Measurements from ENCODE around the gene MERTK. TPM values are rescaled to one million over a fixed set of nuclear protein-coding genes. Genes with fewer than 3 reads are reported as not detected.

MERTK gene
- total RNA-seq, 4 donors from 2014 or later: 10.6 to 36.6 (median 24.6) TPM

DNA sequence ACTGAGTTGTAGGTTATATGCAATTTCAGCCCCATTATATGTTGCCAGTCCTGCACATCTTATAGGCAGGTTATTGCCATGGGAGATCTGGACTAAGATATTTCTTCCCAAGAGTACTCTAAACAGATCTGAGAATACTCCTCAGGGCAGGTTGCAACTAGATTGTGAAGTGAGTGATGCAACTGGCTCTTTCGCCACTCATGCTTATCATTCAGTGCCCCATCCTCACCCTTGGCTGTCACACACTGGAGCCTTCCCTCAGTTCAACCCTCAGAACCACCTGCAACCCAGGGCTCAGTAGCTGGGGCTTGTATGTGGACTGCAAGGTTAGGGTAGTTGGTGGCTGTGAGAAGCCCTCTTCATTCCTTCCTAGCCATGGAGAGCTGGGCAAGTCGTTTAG, 14.1 kb downstream of the MERTK start:
- no peak overlapping the region for H3K27ac ChIP-seq
- no peaks in the 10 kb centered on the region for H3K36me3 ChIP-seq
- no peak for DNase-seq
- TF ChIP-seq POLR2A (IDR thresholded peaks at IDR 0.05): no peak
- TF ChIP-seq, protein P1, sequence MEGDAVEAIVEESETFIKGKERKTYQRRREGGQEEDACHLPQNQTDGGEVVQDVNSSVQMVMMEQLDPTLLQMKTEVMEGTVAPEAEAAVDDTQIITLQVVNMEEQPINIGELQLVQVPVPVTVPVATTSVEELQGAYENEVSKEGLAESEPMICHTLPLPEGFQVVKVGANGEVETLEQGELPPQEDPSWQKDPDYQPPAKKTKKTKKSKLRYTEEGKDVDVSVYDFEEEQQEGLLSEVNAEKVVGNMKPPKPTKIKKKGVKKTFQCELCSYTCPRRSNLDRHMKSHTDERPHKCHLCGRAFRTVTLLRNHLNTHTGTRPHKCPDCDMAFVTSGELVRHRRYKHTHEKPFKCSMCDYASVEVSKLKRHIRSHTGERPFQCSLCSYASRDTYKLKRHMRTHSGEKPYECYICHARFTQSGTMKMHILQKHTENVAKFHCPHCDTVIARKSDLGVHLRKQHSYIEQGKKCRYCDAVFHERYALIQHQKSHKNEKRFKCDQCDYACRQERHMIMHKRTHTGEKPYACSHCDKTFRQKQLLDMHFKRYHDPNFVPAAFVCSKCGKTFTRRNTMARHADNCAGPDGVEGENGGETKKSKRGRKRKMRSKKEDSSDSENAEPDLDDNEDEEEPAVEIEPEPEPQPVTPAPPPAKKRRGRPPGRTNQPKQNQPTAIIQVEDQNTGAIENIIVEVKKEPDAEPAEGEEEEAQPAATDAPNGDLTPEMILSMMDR (IDR thresholded peaks at IDR 0.05): no peak
- no peaks in the 10 kb centered on the region for H3K27me3 ChIP-seq
- no peak overlapping the region for H3K4me3 ChIP-seq
- H3K9me3 ChIP-seq: no peaks in the 10 kb centered on the region
- H3K4me1 ChIP-seq: no peaks in the 10 kb centered on the region
- intact Hi-C loops (cut with DNase I; ENCODE audit: low total_unique reads): no loop called here

DNA sequence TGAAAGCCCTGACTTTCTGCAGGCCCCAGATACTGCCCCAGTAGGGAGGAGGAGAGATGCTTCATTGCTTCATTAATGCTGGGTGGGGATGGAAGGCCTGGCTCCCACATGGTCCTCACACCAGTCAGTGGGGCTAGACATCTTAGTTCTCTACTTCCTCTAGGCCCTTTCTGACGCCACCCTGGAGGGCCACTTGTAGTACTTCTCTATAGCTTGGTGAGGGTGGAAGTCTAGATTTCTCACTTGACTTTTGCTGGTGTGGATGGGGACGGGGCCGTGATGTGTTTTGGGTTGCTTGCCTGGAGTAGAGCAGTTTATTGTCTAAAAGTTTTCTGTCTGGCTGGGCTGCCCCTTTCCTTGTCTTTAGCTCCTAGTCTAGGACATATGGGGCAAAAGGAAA, 18.7 kb downstream of the MERTK start:
- intact Hi-C loops (cut with DNase I; ENCODE audit: low total_unique reads): no loop called here
- Histone ChIP-seq H3K9me3 (no peaks in the 10 kb centered on the region), H3K4me3 (no peak overlapping the region), H3K27me3 (no peaks in the 10 kb centered on the region), H3K36me3 (no peaks in the 10 kb centered on the region), H3K4me1 (no peaks in the 10 kb centered on the region), H3K27ac (no peak overlapping the region)
- TF ChIP-seq, protein P1 (IDR thresholded peaks at IDR 0.05): no peak
- no peak for TF ChIP-seq POLR2A (IDR thresholded peaks at IDR 0.05)
- no peak for DNase-seq

DNA sequence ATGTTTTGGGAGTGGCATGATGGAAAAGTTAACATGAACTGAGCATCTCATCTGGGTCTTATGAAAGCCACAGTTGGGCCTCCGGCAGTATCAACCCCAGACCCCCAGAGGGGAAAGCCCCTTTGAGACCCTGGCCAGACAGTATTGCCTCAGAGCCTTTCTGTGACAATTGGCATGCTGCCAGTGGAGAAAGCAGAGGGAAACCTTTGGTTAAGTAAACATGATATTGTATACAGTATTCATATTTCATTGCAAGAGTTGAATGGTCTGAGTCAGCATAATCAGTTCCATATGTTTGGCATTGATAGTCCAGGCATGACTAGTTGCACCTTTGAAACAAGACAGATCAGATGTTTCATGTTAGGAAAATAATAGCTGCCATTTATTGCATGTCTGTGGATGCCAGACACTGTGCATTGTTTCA, 20.0 kb downstream of the MERTK start:
- TF ChIP-seq, protein P1 (IDR thresholded peaks at IDR 0.05): no peak
- no peak for TF ChIP-seq POLR2A (IDR thresholded peaks at IDR 0.05)
- H3K36me3 ChIP-seq: no peaks in the 10 kb centered on the region
- intact Hi-C loops (cut with DNase I; ENCODE audit: low total_unique reads): no loop called here
- no peaks in the 10 kb centered on the region for H3K9me3 ChIP-seq
- no peak overlapping the region for H3K4me3 ChIP-seq
- no peak overlapping the region for H3K27ac ChIP-seq
- H3K27me3 ChIP-seq: no peaks in the 10 kb centered on the region
- no peak for DNase-seq
- H3K4me1 ChIP-seq: no peaks in the 10 kb centered on the region

DNA sequence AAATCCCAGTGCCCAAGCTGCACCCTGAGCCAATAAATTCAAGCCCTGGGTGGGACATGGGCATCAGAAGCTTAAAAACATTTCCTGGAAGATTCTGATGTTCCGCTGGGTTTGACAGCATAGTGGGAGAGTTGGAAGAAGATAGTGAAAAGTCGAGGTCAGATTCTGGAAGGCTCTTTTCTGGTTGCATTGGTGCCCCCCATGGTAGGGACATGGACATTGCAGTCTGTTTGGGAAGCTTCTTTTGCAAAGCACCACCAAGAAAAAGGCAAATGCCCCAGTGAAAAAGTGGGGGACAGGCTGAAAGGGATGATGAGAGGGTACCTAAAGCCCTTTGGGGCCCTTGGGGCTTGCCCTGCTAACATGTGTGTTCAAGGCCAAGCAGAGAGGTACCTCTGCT, 21.0 kb downstream of the MERTK start:
- no peaks in the 10 kb centered on the region for H3K4me1 ChIP-seq
- no peaks in the 10 kb centered on the region for H3K36me3 ChIP-seq
- TF ChIP-seq, protein P1 (IDR thresholded peaks at IDR 0.05): no peak
- no peak for TF ChIP-seq POLR2A (IDR thresholded peaks at IDR 0.05)

DNA sequence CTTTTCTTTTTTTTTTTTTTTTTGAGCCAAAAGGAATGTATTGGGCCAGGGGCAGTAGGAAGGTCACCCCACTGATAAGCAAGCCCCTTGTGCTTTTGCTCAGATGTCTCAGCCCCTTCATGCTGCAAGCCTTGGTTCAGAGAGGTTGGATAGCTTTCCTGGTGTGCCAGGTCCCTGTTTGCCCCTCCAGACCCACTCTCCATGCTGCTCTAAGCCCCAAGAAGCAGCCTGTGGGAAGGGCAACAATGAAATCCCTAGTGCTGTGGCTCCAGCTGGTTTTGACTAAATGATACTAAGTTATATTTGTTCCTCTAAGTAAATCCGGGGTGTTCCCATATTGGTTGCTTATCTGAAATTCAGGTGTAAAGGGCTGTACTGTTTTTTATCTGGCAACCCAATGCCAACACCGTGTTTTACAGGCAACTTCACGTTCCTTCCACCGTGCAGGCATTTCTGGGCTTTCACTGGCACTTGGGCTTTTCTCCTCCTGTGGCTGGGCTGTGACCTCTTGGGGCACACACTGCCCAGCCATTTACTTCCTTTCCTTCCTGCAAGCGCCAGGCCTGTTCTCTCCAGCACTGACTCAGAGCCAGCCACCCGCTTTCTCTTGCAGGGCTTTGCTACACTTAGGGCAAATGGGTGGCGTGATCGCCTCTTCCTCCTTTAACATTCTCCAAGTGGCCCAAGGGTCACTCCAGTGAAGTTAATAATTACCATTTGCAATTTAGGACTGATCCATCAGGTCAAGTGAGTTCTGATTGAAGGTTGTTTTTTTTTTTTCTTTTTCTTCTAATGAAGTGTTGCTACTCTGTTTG, 21.6 kb downstream of the MERTK start:
- Histone ChIP-seq H3K4me3 (no peak overlapping the region), H3K27ac (no peak overlapping the region), H3K9me3 (no peaks in the 10 kb centered on the region), H3K27me3 (no peaks in the 10 kb centered on the region), H3K4me1 (no peaks in the 10 kb centered on the region), H3K36me3 (no peaks in the 10 kb centered on the region)
- TF ChIP-seq, protein P1 (IDR thresholded peaks at IDR 0.05): no peak
- no peak for TF ChIP-seq POLR2A (IDR thresholded peaks at IDR 0.05)
- intact Hi-C loops (cut with DNase I; ENCODE audit: low total_unique reads): no loop called here
- no peak for DNase-seq

More for the DNA sequence above, 21.0 kb downstream of the MERTK start:
- intact Hi-C loops (cut with DNase I; ENCODE audit: low total_unique reads): no loop called here
- no peak for DNase-seq
- Histone ChIP-seq H3K27me3 (no peaks in the 10 kb centered on the region), H3K27ac (no peak overlapping the region), H3K4me3 (no peak overlapping the region), H3K9me3 (no peaks in the 10 kb centered on the region)
